Measurements from ENCODE around the gene SNTB2. TPM values are rescaled to one million over a fixed set of nuclear protein-coding genes. Genes with fewer than 3 reads are reported as not detected.

SNTB2 gene
- total RNA-seq, 1 donor from 2014 or later, result 23.9 TPM

- intact Hi-C loops (cut with micrococcal nuclease), result loop anchor here (1.0 to 2.0 kb wide), 4 partner anchors 9 to 94 kb away; partner anchors contain the start of genes COG8, CYB5B, NIP7 and VPS4A
These were observed 143.5 kb downstream of the SNTB2 start, which contains the start of gene PDF for GRCh38 chr16:69330286-69331109. Gene PDF, minus strand, starts transcription at chr16:69330588. Its CDS starts 18 bp downstream, at chr16:69330570.

DNA sequence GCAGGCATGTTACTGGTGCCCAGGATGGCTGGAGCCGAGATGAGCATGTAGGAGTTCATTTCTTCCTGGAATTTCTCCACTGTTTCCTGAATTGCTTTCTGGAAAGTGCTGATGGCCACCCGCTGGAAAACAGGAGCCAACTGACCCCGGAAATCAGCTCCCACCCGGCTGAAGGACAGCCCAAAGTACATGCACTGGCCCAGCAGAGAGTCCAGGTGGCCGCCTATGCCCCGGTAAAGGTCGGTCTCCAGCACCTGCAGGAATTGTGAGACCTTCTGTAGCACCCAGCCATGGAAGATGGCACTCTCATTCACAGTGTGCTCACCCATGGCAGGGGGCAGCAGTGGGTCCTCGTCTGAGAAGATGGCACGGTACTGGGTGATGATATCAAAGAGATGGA lies 147.7 kb downstream of the SNTB2 start:
- intact Hi-C loops (cut with micrococcal nuclease), result no loop called here

- intact Hi-C loops (cut with micrococcal nuclease), result loop anchor here (1.0 to 2.0 kb wide), 4 partner anchors 8 to 152 kb away; partner anchors contain the start of genes PDF, SNTB2 and VPS4A
These were observed 151.8 kb downstream of the SNTB2 start for GRCh38 chr16:69338557-69339288.

GRCh38 chr16:69339289-69340094 lies 152.5 kb downstream of the SNTB2 start, which contains the start of the genes COG8 and NIP7:
Gene COG8, minus strand, starts transcription at chr16:69339564. Its CDS starts 12 bp downstream, at chr16:69339552.
Gene NIP7, plus strand, starts transcription at chr16:69339772. Its CDS starts 58 bp downstream, at chr16:69339830.
- intact Hi-C loops (cut with micrococcal nuclease), result loop anchor here (1.0 to 2.0 kb wide), 4 partner anchors 9 to 153 kb away; partner anchors contain the start of genes PDF, SNTB2 and VPS4A

DNA sequence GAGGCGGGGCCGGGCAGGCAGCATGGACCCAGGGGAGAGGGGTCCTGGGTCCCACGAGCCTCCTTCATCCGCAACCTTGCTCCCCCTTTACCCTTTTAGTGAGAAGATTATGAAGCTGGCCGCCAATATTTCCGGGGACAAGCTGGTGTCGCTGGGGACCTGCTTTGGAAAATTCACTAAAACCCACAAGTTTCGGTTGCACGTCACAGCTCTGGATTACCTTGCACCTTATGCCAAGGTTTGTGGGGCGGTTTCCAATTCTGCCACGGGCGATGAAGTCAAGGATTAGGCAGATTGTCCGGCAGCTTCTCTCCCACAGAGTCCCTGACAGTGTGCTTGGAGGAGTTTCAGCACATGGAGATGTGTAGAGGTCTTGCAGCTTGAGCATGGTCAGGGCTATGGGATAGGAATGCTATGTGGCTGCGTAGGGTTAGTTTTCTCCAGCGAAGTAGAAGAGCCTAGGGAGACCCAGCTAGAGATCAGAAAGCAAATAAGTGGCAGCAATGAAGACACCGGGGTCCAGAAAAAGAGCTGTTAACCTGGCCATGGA lies 153.2 kb downstream of the SNTB2 start:
- intact Hi-C loops (cut with micrococcal nuclease), result no loop called here

DNA sequence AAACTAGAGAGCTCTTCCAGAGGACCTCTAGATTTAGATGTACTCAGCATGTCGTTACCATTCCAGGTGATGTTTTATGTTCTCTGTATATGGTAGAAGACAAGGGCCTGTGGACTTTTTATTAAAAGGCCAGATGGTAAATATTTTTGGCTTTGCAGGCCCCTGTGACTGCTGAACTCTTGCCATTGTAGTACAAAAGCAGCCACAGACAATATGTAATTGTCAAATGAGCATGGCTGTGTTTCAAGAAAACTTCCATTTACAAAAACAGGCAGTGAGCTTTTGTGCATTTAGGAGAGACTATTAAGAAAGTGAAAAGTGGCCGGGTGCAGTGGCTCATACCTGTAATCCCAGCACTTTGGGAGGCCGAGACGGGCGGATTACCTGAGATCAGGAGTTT lies 157.2 kb downstream of the SNTB2 start:
- intact Hi-C loops (cut with micrococcal nuclease), result no loop called here

- intact Hi-C loops (cut with micrococcal nuclease), result no loop called here
These were observed 159.0 kb downstream of the SNTB2 start for GRCh38 chr16:69345923-69346322.

DNA sequence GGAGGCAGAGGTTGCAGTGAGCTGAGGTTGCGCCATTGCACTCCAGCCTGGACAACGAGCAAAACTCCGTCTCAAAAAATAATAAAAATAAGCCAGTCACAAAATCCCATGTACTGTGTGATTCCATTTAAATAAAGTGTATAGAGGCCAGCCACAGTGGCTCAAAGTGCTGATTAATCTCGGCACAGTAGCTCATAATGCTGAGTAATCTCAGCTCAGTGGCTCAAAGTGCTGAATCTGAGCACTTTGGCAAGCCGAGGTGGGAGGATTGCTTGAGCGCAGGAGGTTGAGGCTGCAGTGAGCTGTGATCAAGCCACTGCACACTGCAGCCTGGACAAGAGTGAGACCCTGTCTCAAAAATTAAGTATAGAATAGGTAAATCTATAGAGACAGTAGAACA lies 159.7 kb downstream of the SNTB2 start:
- intact Hi-C loops (cut with micrococcal nuclease), result no loop called here

GRCh38 chr16:69348222-69348621 lies 161.3 kb downstream of the SNTB2 start:
- intact Hi-C loops (cut with micrococcal nuclease), result no loop called here

DNA sequence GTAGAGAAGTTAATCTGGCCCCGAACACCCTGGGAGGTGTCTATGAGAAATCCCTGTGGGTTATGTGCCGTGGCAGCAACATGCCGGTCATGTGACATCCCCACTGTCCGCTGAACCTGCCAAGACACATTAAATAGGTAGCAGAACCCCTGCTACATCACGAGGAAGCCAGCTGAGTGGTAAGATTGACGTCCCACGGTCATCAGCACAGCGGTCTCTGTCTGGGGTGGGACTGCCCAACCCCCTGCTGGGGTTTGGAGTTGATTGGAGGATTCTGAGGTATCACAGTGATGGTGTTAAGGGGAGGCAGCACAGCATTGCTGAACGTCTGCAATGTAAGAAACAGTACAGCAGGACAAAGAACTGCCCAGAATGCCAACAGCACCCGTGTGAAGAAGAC lies 162.6 kb downstream of the SNTB2 start:
- intact Hi-C loops (cut with micrococcal nuclease), result no loop called here

- intact Hi-C loops (cut with micrococcal nuclease), result no loop called here
These were observed 163.7 kb downstream of the SNTB2 start for GRCh38 chr16:69350536-69351133.

- intact Hi-C loops (cut with micrococcal nuclease), result no loop called here
These were observed 164.5 kb downstream of the SNTB2 start, which contains the start of gene TMED6 for GRCh38 chr16:69351309-69352027. Gene TMED6, minus strand, starts transcription at chr16:69351786. Its CDS starts 33 bp downstream, at chr16:69351753.

Other genes starting within 250 kb of the SNTB2 start
- 0.86 and 1.1 TPM in 2 replicates for gene HAS3, start 81.5 kb upstream of the SNTB2 start, total RNA-seq
- gene CHTF8, start 54.6 kb upstream of the SNTB2 start, total RNA-seq, result 123 and 147 TPM in 2 replicates
- 57.9 and 61.6 TPM in 2 replicates for gene UTP4, start 54.5 kb upstream of the SNTB2 start, total RNA-seq
- gene VPS4A, start 124.2 kb downstream of the SNTB2 start, total RNA-seq, result 35.8 and 35.9 TPM in 2 replicates
- gene PDF, start 143.4 kb downstream of the SNTB2 start, total RNA-seq, result 12.9 and 13.0 TPM in 2 replicates
- 37.1 and 39.0 TPM in 2 replicates for gene COG8, start 152.4 kb downstream of the SNTB2 start, total RNA-seq
- gene NIP7, start 152.6 kb downstream of the SNTB2 start, total RNA-seq, result 40.6 and 46.8 TPM in 2 replicates
- 1.8 and 2.0 TPM in 2 replicates for gene TMED6, start 164.6 kb downstream of the SNTB2 start, total RNA-seq
- 44.8 and 58.2 TPM in 2 replicates for gene TERF2, start 198.8 kb downstream of the SNTB2 start, total RNA-seq
- 168 and 177 TPM in 2 replicates for gene CYB5B, start 237.5 kb downstream of the SNTB2 start, total RNA-seq